CD4-positive, alpha-beta T cell treated with Interleukin-10 for 1 hour (primary cell): ENCODE results near the gene COA6.
A peak's percentile ranks its signal among the peaks of the same experiment; 100 is the strongest.
"Not testable (repeated sequence)": the region's sequence is repeated elsewhere in the genome, so short reads cannot be mapped to it uniquely, and the experiment has no call there.

Experiments used
- DNase-seq: peaks from one replicate; pipeline ENCODE4 v3.0.0-alpha.2; 2020

Gene COA6

DNA sequence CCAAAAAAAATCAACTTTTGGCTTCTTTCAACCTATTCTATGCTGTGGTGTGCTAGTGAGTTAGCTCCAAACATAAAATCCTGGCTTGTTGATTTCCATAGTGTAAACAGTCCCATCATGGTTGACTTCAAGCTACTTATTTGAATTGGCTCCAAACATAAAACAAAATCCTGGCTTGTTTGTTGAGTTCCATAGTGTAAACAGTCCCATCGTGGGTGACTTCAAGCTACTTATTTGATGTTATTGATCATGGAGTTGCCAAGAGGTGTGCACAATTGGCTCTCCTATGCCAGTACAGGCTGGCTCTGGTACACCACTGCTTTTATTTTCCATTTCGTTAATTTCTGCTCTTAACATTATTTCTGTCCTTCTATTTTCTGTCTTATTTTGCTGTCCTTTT is 1.8 kb upstream of the COA6 start:
- no peak for DNase-seq

DNA sequence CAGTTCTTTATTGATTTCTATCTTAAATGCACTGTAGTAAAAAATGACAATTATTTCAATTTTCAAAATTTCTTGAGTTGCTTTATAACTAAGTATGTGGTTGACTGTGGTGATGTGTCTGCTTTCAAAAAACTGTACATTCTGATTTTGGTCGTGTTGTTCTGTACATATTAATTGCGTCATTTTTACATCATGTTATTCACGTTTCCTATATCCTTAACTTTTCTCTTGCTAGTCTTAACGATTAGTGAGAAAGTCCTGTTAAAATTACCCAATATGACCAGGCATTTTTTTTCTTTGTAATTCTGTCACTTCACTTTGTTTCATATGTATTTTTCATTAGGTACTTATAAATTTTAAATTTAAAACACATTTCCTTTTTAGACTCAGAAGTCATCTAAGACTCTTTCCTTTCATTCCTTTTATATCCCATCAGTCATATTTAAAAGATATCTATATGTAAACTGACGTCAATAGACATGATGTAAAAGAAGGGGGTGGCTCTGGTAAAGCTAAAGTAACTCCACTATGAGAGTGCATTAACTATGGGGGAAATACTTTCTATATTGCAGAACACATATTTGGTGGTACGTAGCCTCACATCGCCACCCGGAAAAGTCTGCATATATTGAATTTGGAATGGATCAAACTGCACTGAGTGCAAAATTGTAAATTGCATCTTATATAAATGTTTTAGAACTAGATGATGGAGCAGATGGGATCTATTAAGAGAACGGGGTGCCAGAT is 1.1 kb upstream of the COA6 start:
- DNase-seq: no peak

DNA sequence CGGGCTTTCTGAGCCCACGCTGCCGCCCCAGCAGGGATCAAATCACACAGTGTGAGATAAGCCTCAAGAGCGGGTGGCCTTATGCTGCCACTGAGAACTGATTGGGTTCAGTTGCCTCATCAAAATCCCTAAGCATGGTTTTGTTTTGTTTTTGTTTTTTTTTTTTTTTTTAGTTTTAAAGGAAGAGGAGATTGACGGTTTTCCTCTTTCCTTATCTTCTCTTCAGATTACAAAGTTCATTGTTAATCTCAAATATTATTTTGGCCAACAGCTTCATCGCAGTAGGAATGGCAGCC is 651 bp downstream of the COA6 start:
- no peak for DNase-seq

DNA sequence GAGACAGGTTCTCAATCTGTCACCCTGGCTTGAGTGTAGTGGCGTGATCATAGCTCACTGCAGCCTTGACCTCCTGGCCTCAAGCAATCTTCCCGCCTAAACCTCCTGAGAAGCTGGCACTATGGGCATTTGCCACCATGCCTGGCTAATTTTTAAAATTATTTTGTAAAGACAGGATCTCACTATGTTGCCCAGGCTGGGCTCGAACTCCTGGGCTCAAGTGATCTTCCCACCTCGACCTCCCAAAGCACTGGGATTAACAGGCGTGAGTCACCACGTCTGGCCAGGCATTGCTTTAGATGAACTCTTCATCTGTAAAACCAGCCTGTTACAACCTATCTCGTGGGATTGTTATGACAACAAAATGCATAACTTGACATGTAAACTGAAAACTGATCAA is 2.4 kb downstream of the COA6 start:
- no peak for DNase-seq

DNA sequence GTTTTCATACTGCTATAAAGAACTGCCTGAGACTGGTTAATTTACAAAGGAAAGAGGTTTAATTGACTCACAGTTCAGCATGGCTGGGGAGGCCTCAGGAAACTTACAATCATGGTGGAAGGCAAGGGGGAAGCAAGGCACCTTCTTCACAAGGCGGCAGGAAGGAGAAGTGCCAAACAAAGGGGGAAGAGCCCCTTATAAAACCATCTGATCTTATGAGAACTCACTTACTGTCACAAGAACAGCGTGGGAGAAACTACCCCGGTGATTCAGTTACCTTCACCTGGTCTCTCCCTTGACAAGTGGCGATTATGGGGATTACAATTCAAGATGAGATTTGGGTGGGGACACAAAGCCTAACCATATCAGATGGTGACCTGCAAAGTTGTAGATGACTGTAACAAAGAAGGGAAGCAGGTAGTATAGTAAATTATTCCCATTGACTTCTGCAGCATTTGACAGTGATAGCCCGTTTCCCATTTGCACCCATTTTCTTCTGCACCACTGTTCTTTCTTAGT is 6.4 kb downstream of the COA6 start:
- DNase-seq: not testable (repeated sequence)

DNA sequence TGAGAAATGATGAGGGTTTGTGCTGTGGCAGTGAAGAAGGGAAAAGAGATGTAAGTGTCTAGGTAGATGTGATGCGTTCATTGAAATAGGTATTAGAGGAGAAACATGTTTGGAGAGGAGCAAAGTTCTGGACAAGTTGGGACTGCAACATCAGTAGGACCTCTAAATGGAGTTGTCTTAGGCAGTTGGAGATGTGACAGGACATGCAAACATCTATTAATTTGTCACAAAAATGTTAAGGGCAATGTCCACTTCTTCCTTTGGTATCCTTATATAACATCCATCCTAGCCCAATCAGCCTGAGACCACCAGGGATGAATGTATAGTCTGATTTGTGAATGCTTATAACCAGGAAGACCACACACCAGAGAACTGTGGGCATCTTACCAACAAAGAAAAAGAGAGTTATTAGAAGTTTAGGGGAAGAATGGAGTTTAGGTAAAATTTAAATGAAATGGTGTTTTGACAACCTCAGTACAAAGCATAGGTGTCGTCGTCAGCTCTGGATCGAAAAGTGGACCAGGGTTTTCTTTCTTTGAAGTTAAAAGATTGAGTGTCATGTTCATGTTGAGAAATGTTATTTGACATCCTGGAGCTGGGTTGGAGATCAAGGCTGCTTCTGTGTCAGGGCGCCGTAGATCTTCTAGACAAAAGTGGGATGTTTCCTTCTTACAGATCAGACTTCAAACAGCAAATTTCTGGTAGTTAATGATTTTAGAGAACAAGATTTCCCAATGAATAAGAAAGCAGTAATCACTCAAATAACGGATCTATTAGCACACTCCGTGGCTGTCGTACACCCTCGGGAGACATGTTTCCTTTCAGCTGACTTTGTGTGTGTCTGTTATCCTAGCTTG is 8.7 kb downstream of the COA6 start:
- no peak for DNase-seq

DNA sequence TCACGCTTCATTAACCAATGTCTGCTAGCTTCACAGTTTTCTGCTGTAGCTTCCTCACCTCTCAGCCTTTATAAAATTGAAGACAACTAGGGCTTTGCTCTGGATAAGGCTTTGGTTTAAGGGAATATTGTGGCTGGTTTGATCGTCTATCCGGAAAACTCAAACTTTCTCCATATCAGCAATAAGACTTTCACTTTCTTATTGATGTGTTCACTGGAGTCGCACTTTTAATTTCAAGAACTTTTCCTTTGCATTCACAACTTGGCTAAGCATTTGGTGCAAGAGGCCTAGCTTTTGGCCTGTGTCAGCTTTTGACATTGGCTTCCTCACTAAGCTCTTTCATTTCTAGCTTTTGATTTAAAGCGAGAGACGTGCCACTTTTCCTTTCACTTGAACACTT is 12.9 kb downstream of the COA6 start:
- DNase-seq: no peak

DNA sequence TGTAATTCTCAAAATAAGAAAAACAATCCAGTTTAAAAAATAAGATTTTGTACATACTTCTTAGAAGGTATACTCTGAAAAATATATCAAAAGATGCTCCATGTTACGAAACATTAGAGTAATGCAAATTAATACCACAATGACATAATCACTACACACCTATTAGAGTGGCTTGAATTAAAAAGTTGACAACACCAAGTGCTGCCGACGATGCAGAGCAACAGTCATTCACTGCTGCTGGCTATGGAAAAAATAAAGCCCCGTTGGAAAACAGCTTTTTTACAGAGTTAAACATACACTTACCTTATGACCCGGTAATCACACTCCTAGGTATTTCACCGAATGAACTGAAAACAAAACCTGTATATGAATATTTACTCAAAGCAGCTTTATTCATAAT is 14.8 kb downstream of the COA6 start:
- DNase-seq: no peak

DNA sequence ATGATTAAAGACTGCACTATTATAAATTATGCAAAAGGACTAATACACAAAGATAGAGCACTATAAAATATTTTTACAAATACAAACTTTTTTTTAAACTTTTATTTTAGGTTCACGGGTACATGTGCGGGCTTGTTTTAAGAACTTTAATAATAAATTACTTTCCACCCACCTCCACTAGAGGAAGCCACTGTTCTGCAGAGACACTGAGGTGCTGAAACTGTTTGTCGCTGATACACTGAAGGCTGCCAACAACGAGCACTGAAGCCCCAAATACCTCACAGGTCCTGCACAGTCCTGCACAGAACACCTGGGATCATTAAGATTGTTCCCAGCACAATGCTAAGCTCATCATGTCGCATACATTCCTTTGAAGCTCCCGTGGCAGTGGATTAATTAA is 19.9 kb downstream of the COA6 start:
- DNase-seq: no peak

DNA sequence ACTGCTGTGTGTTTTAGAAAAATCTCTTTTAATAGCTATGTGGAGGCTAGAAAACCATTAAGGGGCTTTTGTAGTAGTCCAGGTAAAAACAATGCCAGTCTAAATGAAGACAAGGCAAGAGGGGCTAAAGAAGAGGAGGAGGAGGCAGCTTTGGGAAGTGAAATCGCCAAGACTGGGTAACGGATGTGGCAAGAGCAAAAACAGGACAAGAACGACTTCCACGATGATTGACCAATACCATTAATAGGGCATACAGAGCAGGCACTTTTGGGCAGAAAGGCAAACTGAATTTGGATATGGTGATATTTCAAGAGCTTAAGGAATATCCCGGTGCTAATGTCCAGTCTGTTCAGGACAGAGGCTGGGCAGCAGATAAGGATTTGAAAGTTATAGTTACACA is 22.0 kb downstream of the COA6 start:
- no peak for DNase-seq

DNA sequence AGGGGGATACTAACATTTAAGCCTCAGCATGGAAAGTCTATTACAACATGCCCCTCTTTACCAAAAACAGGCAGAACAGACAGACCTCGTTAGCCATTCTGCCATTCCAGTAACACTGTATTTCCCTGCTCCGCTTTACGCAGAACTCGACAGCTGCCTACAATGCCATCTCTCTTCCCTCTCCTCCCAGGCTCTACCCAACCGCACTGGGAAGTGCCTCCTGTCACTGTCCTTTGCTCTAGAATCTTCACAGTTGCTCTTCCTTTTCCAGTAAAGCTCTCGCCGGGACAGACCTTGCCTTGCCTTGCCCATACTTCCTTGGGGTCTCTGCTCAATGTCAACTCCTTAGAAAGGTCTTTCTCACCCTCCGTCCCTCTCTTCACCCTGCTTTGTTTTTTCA is 22.8 kb downstream of the COA6 start:
- DNase-seq: no peak

DNA sequence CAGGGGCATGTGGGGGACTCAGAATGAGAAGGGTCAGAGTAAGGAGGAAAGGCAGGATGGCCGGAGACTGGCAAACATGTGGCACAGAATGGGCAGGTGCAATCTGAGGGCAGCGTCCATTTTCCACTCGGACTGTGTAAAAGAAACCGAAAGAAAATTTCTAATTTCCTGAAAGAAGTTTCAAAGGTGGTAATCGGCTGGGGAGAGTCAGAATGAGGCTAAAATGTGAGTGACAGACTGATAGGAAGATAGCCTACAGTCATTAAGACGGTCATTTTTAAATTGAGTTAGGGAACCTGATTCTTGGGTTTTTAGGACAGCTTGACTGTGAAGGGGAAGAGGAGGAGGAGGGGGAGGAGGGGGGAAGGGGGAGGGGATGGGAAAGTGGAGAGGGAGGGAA is 23.6 kb downstream of the COA6 start:
- no peak for DNase-seq

DNA sequence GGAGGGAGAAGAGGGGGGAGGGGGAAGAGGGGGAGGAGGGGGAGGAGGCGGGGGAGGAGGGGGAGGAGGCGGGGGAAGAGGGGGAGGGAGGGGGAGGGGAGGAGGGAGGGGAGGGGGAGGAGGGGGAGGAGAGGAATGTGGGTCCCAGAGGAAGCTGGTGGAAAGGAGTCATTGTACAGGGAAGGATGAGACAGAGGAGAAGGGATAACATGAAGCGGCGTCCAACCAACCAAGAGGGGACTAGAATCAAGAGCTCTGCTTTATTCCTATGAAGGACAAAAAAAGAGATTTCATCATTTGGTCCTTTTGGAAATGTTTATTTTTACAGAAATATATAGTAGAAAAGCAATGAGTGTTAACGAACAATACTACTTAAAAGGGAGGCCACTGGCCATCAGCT is 24.5 kb downstream of the COA6 start:
- DNase-seq: no peak

DNA sequence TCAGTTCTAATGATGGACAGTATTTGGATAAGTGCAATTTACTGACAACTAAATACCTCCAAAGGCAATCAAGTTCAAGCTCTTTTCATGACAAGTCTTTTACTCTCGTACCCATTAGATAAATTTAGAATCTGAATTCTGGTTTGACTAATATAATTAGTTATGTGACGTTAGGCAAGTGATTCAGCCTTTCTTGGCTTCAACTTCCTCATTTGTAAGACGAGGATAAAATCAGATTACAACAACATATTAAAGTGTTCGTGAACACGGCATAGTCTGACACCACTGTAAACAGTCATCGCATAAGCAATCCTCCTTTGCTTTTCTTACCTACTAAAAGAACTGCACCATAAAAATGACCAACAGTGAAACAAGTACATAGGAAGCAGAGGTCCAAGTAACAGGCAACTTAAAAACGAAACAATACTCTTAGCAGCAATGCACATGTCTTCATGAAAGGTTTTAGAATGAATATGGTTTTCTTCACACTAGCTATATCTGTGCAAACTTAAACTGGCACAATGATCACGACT is 25.7 kb downstream of the COA6 start:
- DNase-seq: no peak

DNA sequence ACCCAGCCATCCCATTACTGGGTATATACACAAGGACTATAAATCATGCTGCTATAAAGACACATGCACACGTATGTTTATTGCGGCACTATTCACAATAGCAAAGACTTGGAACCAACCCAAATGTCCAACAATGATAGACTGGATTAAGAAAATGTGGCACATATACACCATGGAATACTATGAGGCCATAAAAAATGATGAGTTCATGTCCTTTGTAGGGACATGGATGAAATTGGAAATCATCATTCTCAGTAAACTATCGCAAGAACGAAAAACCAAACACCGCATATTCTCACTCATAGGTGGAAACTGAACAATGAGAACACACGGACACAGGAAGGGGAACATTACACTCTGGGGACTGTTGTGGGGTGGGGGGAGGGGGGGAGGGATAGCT is 26.3 kb downstream of the COA6 start:
- not testable (repeated sequence) for DNase-seq

DNA sequence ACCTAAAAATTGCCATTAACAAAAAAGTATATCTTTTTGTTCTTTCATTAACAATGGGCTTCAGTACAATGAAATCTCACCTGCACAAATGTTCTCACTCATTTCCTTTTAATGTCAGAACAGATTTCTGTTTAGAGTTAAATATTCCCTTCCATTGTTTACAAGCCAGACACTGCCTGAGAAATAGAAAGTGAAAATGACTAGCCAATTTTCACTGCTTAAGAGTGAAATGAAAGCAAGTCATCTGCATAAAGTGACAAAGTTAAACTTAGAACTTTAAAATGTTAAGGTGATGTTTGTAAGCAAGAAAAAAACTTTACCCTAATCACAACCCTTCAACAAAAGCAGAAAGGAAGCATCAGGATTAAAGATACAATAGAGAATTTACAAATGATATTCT is 27.5 kb downstream of the COA6 start:
- peak; percentile 33 for DNase-seq

DNA sequence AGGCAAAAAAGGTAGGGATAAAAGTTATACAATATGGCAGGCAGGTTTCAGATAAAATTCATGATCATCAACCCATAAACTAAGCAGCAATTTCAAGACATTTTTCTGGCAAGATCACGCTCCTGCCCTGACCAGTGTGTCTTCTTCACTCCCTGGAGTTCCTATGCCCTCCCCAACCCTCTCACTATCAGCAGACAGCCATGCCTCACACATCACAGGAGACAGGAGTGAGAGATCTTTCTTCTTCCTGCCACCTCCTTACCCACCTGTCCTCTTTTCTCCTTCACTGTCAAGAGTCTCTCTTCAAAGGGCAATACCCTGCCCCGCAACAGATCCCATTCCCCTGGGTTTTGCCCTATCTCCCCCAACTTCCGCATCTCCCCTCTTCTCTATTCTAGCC is 28.4 kb downstream of the COA6 start:
- no peak for DNase-seq

DNA sequence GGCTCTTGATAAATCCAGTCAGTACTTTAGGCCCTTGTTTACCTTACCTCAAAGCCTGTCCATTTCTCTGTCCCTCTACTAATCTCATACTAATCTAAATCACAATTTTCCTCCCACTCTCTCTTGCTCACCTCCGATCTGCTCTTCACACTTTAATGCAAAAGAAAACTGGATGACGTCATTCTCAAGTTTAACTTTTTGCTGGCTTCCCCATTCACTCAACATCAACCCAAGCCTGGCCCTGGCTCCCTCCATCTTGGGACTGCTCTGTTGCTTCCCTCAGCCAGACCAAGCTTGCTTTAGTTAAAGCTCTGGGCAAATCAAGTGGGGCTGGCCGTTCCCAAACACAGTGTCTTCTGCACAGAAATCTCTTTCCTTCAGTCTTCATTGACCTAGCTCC is 29.7 kb downstream of the COA6 start:
- no peak for DNase-seq

DNA sequence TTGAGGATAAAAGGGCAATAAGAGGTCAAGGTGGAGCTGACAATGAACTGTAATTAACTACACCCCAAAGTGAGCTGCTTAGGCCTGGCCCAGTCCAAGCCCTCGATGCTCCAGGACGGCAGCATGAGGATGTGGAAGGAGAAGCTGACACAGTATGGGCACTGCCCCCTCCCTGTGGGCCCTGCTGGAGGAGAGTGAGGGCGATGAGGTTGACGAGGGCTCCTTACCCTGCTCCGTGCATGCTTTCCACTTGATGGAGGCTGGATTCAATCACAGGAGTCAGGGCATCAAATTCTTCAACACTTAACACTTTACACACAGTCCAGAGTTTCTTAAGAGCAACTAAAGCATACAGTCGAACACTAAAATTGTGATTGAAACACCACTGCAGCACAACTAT is 32.4 kb downstream of the COA6 start:
- DNase-seq: no peak

DNA sequence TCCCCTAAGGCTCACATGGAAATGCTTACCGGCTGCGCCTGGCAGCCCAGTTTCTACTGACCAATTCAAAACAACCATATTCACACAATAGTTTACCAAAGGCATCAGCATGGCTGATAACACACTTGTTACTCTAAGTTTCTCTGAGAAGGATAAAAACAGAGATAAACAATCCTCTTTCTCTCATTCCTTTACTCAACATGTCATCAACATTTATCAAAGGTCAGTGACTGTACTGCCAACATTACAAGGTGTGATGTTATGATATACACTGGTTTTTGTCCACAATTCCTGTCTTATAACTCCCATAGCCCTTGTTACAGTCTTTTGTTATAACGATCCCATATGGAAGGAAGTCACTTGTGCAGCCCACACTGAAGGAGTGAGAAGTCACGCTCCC is 33.6 kb downstream of the COA6 start:
- no peak for DNase-seq

DNA sequence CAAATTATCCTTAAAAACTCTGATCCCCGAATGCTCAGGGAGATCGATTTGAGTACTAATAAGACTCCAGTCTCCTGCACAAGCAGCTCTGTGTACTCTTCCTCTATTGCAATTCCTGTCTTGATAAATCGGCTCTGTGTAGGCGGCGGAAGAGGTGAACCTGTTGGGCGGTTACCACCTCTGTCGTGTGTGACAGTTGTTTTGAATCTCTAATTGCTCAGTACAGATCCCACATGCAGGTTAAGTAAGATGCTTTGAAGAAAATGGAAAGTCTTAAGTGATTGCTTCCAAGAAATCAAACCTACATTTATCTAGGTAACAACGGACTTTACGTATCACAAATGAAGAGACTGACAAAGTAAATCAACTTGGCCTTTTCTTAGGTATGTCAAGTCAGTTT is 35.5 kb downstream of the COA6 start:
- DNase-seq: peak; percentile 70

DNA sequence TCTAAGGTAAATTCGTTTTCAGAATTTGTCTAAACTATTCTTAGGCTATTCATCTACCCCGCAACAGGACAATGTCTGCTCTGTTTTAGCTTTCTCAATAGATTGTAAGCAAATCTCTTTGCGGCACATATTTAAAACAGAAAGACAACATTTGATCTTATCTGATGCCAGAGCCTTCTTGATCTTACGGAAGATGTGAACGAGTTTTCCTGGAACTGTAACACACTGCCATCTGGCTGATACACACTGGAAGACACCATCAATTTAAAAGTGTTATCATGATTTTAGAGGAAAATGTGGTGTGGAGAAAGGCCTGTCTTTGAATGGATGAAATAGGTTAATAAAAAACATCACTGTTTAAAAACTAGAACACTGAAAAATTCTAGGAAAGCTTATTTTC is 36.1 kb downstream of the COA6 start:
- DNase-seq: peak; percentile 66

DNA sequence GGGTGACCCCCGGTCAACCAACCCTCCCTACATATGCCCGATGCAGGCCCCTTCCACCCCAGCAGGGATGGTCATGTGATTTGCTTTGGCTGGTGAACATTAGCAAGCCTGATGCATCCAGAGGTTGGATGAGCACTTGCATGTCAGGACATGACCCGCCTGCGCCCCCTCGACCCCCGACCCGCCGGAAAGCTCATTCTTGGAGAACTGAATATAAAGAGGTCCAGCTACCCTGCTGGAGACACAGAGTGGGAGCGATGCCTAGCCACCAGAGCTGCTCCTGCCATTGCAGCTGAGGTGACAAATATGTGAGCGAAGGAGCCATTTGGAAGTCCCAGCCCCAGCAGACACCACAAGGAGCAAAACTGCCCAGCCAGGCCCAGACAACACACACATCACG is 39.6 kb downstream of the COA6 start:
- no peak for DNase-seq

DNA sequence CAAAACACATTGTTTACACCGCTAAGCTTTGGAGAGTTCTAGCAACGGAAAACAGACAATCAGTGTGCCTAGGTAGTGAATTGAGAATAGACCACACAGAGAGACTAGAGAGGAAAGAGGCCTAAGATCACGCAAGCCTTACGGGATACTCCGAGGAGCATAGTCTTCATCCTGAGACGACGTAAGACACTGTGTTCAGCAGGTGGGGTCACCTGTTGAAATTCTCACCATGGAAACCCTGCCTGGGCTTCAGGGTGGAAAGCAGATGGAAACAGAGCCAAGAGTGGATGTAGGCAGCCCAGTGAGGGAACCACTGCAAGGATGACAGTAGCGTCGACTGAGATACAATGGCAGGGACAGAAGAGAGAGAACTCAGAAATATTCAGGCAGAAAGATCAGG is 40.2 kb downstream of the COA6 start:
- DNase-seq: no peak
